GM21423 (cell line): ENCODE results near the gene CHURC1.
"Not testable (repeated sequence)": the region's sequence is repeated elsewhere in the genome, so short reads cannot be mapped to it uniquely, and the experiment has no call there.

Experiments
- ATAC-seq: cut with Tn5 transposase; IDR thresholded peaks from one replicate; pipeline ENCODE4 v1.9.1; 2021; ENCODE audit warnings: mild to moderate bottlenecking, moderate library complexity; ENCODE audit not compliant: unreplicated experiment

CHURC1 gene

DNA sequence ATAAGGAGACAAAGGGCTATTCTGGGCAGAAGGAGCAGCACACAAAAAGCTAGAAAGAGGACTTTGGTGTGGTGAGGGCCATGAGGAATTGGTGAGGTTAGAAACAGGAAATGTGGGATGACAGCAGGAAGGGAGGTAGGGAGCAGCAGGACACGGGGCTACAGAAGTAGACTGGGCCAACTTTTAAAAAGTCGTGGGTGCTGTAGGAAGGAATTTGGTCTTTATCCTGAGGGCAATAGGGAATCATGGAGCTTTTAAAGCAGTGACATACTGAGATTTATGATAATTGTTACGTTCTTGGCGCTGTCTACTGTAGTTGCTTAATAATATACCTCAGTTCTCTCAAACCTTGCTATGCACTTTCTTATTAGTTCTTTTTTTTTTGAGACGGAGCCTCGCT lies 8.2 kb upstream of the CHURC1 start:
- ATAC-seq = no peak

DNA sequence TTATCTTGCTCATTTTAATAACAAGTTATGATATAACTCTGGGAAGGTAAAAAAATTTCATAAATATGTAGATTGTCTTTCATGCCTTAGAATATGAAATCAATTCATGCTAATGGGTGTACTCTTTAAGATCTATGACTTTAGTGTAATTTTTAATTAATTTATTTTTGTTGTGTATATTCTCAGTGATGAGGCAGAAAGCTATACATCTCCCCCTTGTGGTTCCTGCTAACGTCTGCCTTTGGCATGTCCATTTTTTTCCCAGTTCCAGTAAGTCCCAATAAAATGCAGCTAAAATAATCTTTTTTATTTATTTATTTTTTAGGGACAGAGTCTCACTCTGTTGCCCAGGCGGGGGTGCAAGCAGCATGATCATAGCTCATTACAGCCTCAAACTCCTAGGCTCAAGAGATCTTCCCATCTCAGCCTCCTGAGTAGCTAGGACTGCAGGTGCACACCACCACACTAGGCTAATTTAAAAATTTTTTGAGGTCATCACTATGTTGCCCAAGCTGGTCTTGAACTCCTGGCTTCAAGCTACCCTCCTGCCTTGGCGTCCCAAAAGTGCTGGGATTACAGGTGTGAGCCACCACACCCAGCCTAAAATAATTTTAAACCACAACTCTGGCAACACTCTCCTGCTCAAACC lies 3.3 kb upstream of the CHURC1 start:
- no peak for ATAC-seq

DNA sequence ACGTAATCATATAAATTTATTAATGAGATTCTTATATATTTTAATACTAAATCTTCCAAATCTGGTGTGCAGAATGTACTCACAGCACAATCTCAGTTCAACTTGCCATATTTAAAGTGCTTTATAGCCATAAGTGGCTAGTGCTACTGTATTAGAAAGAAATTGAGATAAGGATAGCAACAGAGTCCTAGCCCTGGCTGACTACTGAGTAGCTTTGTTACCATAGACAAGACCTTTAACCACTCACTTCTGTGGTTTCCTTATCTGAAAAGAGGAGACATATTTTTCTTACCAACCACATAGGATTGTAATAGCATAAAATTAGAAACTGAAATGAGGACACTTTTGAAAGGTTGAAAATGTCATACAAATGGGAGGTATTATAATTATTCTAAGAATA lies 2.0 kb upstream of the CHURC1 start:
- ATAC-seq = no peak

DNA sequence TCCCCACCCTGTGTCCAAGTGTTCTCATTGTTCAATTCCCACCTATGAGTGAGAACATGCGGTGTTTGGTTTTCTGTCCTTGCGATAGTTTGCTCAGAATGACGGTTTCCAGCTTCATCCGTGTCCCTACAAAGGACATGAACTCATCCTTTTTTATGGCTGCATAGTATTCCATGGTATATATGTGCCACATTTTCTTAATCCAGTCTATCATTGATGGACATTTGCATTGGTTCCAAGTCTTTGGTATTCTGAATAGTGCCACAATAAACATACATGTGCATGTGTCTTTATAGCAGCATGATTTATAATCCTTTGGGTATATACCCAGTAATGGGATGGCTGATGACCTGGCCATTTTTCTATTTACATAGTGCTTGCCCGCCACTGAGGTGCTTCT lies 778 bp upstream of the CHURC1 start:
- ATAC-seq = not testable (repeated sequence)

DNA sequence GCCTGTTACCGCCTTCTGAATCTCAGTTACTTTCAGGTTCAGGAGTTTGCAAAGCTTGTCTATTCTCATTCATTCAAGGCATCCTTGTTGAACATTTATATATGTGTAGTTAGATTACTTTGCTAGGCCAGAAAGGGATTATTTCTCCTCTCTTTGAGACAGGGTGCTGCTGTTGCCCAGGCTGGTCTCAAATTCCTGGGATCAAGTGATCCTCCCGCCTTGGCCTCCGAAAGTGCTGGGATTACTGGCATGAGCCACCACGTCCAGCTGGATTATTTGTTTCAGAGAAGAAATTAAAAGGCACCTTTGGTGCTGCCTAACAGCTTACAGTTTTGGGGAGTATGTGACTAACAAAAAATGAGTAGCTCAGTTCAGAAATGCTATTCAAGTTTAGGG lies 772 bp downstream of the CHURC1 start:
- ATAC-seq = no peak

DNA sequence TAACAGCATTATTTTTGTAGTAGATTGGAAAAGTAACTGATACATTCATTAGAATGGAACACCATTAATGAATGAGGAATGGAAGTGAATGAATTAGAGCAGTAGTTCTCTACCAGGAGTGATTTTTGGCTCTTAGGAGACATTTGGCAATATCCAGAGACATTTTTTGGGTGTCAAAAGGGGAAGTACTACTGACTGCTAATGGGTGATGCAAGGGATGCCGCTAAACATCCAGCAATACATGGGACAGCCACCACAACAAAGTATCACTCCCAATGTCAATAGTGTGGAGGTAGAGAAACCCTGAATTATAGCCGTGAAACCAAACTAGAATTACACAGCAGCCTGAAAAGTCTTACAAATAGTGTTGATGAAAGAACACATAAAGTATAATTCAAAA lies 1.5 kb downstream of the CHURC1 start:
- no peak for ATAC-seq

DNA sequence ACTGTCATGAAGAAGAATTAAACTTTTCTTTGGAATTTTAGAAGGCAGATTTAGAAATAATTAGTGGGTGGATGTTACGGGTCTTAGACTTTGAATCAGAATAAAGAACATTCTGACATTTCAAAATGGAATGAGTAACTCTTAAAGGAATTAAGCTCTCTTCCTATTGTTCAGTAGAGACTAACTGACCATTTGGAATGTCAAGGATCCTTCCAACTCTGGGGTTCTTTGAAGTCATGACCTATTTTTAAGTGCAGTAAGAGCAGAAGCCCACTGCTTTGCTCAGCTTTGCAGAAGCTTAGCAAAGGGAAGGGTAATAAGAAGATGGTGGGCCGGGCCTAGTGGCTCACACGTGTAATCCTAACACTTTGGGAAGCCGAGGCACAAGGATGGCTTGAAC lies 4.0 kb downstream of the CHURC1 start:
- ATAC-seq = no peak

DNA sequence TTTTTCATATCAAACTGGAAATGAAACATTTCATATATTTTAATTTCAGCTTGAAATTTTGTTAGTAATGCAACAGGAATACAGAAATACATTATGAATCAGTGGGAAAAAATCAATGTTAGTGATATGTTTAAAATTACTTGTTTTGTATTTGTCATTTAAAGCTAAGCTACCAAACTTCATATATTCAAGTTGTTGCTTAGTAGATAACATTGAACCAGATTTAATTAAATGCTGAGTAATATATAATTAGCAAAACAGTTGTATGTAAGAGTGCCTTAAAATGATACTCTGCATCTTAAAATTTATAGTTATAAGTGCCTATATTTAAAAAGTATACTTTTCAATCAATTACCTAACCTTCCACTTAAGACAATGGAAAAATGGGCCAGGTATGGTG lies 5.0 kb downstream of the CHURC1 start:
- no peak for ATAC-seq

DNA sequence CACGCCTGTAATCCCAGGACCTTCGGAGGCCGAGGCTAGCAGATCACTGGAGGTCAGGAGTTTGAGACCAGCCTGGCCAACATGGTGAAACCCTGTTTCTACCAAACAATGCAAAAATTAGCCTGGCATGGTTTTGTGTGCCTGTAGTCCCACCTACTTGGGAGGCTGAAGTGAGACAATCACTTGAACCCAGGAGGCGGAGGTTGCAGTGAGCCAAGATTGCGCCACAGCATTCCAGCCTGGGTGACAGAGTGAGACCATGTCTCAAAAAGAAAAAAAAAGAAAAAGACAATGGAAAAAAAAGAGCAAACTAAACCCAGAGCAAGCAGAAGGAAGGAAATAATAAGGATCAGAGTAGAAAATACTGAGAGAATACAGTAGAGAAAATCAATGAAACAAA lies 5.4 kb downstream of the CHURC1 start:
- no peak for ATAC-seq

DNA sequence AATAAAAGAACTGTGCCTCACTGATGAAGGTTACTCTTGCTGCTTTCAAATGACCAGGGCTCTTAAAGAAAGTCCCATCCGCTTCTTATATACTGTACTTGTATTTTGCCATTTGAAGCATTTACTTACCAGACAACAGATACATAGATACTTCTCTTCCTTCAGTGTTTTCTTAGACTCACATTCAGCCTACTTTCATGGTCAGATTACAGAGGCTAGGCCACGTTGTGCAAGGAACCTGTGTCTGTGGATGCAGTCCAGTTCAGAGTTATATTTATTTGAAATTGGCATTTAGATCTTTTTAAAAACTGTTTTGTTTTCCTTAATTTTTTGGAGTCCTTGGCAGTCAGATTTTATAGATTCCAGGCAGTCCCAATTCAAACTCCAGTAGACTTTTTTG lies 6.2 kb downstream of the CHURC1 start:
- no peak for ATAC-seq

DNA sequence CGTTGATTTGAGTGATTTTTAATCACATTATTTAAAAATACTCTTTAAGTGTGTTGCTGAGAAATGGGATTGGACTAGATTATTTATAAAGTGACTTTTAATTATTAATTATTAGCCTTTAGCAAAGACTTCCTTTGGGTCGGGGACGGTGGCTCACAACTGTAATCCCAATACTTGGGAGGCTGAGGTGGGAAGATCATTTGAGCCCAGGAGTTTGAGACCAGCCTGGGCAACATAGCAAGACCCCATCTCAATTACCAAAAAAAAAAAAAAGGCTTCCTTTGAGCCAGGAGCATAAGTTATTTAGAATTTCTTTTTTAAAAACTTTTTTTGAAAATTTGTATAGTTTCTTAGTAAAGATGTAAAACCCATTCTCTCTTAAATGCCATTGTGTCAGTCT lies 8.8 kb downstream of the CHURC1 start:
- ATAC-seq = no peak

DNA sequence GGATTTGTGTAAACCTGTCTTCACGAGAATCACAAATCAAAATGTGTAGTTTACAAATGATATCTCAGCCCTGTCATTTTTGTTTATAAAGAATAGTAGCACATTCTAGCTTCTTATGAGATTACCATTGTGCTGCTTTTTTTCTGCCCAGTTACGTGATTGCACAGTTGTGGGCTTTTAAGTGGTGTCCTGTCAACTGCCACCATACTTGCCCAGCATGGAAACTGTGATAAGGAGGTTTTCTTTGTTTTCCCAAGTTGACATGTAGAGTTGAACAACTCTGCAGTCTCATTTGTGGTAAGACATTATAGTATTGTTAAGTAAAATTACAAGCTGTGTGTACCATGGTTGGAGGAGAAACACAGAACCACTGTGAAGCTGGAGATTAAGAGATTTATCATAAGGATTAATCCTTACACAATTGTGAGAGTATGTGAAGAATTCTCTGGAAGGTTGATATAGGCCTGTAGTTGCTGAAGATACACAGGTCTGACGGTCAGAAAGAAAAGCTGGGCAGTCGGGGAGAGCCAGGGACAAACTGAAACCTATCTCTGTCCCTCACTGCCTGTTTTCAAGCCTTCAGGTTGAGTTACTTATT lies 12.2 kb downstream of the CHURC1 start:
- no peak for ATAC-seq

DNA sequence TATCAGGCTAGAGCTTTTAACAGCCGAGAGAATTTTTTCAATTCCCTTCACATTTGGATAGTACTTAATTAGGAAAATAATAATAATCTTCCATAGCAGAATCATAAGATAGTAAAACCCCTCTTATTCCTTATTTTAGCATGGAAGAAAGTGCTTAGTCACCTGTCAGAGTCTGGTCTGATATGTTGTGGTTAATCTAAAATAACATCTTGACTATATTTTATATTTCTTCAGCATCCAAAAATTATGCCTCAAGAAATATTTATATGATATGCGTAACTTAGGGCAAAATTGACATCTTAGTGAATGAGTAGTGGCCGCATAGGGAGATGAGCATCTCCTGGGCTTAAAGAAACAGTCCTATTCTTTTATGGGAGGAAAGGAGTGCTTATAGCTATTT lies 12.8 kb downstream of the CHURC1 start:
- no peak for ATAC-seq

DNA sequence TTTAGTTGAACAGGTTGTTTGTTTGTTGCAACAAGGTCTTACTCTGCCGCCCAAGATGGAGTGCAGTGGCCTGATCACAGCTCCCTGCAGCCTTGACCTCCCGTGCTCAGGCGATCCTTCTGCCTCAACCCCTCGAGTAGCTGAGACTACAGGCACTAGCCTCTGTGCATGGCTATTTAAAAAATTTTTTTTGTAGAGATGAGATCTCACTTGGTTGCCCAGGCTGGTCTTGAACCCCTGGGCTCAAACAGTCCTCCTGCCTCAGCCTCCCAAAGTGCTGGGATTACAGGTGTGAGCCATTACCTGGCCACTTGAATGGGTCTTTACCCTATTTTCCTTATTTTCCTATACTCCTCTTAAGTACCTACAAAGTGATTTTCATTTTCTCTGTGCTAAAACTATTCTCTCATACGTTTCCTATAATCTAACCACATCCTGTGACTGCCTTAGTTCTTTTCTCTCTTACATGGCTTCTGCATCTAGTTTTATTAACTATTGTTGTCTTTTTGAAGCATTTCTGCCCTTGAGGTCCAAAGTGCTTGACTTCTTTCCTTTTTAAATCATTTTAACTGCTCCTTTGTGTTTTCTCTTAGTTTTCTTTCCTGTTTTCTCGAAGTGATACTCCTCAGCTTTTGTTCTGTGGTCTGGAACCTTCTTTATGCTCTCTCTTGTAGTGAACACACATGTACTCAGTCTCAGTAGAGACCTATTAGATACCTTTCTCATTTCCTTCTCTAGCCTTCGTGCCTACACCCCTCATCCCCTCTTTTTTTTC lies 14.2 kb downstream of the CHURC1 start:
- ATAC-seq = peak; percentile 90

DNA sequence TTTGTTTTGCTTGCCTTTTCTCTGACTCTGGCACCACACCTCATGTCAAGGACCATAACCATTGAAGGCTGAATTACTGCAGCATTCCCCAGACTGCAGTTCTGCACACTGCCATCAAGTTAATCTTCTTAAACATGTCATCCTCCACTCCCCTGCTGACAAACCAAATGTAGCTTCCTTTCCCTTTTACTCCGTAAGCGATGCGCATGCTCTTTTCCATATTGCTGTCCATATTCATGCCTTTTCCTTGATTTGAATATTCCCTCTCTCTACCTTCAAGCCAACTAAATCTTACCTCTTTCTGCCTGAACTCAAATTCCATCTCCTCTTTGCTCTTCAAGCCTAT lies 14.7 kb downstream of the CHURC1 start:
- ATAC-seq = no peak

DNA sequence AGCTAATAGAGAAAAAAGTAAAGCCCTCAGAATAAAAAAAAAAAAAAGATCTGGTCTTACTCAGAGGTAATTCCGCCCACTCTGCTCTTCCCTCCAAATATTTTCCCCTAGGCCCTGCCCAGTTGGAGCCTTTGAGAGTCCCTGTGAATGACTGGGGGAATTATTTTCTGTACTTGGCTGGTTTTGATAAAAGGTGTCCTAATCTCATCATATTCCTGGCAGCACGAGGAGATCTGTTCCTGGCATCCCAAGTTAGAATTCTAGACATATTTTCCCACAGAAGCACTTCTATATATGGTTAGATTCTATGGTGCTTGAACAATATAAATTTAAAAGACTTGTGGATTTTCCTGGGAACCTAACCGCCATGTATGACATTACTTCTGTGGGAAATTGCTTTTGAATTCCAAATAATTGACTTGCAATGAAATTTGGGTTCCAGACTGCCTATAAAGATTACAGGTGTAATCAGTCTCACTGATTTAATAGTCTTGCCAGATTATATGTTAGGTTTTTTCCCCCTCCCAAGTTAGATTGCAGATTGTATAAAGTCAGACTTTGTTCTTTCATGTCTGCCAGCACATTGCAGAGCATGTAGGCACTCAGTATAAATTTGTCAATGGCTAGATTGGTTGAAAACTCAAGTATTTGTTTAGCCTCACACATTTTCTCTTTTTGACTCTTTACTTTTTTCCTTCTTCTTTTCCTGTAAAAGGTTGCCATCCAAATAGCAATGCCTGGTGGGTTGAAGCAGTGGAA lies 16.0 kb downstream of the CHURC1 start:
- no peak for ATAC-seq

DNA sequence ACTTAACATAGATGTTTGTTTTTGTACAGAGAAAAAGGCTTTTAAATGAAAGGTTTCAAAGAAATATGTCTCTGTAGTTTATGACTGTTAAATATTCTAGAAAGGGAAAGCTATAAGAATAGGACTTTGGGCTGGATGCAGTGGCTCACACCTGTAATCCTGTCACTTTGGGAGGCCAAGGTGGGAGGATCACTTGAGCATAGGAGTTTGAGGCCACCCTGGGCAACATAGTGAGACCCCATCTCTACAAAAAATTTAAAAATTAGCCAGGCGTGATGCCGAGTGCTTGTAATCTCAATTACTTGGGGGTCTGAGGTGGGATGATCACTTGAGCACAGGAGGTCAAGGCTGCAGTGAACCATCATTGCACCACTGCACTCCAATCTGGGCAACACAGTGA lies 16.9 kb downstream of the CHURC1 start:
- no peak for ATAC-seq

DNA sequence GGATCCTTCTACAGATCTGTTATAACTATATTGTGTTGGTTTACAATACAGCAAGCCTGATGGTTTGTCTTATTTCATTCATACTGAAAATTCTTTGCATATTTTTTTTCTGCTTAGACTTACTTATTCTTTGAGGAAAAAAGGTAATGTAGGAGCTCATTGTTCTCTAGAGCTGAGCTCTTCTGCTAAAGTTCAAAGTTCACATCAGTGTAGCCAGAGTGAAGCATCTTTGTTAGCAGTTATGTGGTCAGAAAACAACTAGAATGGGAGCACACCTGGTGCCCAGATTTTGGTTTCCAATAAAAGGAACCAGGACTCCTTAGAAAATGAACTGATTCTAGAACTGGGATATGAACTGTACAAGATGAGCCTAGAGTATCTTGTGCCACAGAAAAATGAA lies 18.0 kb downstream of the CHURC1 start:
- ATAC-seq = no peak

DNA sequence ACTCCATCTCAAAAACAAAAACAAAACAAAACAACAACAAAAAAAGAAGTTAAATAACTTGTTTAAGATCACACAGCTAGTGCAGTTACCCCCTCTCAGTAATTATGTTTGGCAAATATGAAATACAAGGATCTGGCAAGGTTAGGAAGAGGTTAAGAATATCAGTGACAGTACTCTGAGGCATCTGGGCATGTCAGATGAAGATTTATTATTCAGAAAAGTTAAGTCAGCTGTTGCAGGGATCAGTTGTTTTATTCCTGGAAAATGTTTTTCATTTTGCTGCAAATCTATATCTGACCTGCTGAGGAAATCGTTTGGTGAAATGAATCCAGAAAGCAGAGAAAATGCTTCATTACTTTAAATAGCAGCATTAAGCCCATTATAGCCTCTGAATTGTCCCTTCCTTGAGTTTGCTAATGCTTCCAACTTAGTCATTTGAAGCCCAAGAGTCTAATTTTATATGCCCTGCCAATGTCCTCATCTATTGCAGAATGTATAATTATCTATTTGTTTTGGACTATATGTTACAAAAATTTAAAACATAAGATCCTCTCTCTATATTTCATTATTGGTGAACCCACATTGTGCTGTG lies 20.2 kb downstream of the CHURC1 start:
- no peak for ATAC-seq

DNA sequence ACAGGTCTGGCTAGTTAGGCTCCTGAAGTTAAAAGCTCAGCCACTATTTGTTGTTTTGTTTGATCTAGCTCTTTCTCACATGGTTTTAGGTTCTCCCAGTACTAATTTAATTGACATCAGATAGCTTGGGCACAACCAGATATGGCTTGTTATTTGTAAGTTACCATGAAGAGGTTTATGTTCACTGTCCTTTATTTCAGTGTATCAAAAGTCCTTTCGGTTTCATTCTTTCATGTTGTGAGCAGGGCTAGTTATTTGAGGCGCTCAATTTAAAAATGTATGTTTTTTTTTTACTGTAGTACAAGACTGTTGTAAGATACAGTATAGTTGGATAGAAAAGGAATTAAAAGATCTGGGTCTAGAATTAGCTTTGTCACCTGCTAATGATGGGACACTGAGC lies 21.3 kb downstream of the CHURC1 start:
- no peak for ATAC-seq

DNA sequence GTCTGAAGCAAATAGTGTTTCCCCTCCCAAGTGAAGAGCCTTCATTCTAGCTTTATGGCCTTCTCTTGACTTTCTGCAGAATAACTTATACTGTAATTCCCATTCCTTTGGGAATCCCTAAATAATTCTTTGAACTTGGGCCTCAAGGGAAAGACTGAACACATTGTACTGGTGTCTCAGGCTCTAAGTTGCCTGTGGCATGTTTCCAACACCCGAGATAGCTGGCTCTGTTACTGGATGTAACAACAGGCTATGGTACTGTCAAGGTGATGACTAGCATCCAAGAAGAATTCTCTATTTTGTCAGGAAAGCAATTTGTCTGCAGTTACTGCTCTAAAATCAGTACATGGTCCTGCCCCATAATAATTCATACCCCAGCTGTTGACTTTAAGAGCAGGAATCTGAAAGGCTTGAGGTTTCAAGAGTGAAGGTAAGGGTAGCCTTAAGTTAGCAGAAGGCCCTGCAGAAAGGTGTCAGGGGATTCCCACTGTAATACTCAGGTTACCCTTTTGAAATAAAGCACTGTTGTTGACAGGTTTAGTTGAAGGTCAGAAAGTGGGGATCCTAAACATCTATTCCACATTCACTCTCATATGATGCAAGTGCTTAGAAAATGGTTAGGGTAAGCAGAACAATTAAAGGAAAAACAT lies 23.0 kb downstream of the CHURC1 start:
- no peak for ATAC-seq
